ENCODE data around the gene KREMEN2. TPM values are rescaled to one million over a fixed set of nuclear protein-coding genes. Genes with fewer than 3 reads are reported as not detected.
A peak's percentile ranks its signal among the peaks of the same experiment; 100 is the strongest.
"Not testable (repeated sequence)": the region's sequence is repeated elsewhere in the genome, so short reads cannot be mapped to it uniquely, and the experiment has no call there.

KREMEN2 gene
- 18.8 TPM for total RNA-seq

- peak; percentile 16 for DNase-seq
Observed at GRCh38 chr16:2963723-2964474, at the start of gene KREMEN2. TSS of gene KREMEN2 (plus strand) at chr16:2964275. CDS start at chr16:2964521, 246 bp downstream.

GRCh38 chr16:2915196-2915929 is 48.7 kb upstream of the KREMEN2 start:
- no peak for DNase-seq

DNA sequence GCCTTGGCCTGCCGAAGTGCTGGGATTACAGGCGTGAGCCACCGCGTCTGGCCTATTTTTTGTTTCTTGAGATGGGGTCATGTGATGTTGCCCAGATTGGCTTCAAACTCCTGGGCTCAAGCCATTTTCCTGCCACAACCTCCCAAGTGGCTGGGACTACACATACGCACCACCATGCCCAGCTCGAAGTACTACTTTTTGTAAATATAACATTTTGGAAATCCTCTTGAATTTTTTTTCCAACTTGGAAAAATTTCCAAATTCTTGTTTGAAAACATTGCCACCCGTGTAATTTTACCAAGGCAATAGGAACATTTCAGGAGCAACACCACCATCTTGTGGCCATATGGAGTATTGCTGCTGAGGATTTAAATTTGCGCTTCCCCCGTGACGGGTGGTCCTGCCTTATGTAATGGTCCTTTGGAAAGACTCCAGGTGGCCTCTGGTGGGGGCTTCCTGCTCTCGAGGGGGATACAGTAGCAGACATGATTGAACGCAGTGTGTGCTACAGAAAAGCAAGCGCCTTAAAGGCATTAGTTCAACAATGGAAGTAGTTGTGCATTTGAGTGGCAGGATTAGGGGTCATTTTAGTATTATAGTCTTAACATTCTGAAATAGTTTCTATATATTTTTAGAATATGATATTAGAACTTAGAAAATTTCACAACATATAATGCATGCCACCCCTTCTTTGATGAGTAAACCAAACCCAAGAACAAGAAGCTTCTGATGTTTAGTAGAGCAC is 44.4 kb upstream of the KREMEN2 start:
- DNase-seq, result peak; percentile 18

GRCh38 chr16:2923481-2923880 is 40.6 kb upstream of the KREMEN2 start:
- no peak for DNase-seq

DNA sequence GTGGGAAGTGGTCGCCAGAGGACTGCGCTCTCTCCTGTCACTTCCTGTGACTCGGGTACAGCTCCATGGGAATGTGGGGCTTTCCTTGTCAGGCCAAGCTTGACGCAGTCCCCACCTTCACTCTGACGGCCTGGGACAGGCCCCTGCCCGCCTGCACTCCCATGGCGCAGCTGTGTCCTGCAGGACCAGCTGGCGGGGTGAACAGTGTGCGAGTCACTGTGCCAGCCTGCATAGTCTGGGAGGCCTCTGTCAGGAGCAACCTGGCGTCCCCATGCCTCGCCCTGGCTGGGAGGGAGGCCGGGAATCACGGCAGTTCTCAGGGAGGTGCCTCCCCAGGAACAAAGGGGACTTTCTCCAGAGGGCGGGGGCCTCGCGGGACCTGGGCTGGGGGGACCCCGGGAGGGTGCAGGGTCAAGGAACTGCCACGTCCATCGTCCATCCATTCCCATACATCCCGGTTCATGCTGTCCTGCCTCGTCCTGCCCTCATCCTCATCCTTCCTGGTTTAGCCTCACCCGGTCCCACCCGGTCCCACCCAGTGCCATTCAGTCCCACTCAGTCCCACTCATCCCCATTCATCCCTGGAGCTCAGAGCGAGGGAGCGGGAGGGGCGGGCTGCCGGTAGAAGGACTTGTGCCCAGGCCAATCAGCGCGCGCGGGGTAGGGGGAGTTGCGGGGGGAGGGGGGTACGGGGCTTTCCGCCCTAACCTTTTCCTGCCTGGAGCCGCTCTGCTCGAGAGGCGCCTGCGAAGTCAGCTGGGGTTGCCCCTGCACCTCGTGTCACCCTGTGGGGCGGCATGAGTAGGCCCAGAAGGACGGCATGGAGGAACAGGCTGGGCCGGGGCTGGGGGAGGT is 38.9 kb upstream of the KREMEN2 start:
- DNase-seq, result no peak

GRCh38 chr16:2925951-2926649 is 38.0 kb upstream of the KREMEN2 start:
- DNase-seq, result no peak

GRCh38 chr16:2926650-2926999 is 37.5 kb upstream of the KREMEN2 start:
- DNase-seq, result no peak

DNA sequence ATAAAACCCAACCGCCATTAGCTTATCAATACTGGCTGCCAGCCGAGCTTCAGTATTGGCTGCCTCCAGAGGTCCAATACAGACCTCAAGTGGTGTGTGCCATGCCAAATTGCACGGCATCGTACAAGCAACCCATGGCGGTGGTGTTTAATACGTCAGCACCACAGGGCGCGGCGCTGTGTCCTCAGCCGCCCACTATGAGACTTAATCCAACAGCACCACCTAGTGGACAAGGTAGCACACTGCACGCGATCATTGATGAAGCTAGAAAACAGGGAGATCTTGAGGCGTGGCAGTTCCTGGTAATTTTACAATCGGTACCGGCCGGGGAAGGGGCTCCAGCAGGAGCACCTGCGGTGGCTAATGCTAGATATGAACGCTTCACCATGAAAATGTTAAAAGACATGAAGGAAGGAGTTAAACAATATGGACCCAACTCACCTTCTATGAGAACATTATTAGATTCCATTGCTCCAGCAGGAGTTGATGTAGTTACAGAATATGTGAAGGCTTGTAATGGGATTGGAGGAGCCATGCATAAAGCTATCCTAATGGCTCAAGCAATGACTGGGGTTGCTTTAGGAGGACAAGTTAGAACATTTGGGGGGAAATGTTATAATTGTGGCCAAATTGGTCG is 36.9 kb upstream of the KREMEN2 start:
- peak; percentile 76 for DNase-seq

- not testable (repeated sequence) for DNase-seq
Observed at GRCh38 chr16:2928151-2928550, 35.9 kb upstream of the KREMEN2 start.

- no peak for DNase-seq
Observed at GRCh38 chr16:2928796-2929195, 35.3 kb upstream of the KREMEN2 start.

GRCh38 chr16:2929693-2930092 is 34.4 kb upstream of the KREMEN2 start:
- DNase-seq, result no peak

- no peak for DNase-seq
Observed at GRCh38 chr16:2930236-2930635, 33.8 kb upstream of the KREMEN2 start.

DNA sequence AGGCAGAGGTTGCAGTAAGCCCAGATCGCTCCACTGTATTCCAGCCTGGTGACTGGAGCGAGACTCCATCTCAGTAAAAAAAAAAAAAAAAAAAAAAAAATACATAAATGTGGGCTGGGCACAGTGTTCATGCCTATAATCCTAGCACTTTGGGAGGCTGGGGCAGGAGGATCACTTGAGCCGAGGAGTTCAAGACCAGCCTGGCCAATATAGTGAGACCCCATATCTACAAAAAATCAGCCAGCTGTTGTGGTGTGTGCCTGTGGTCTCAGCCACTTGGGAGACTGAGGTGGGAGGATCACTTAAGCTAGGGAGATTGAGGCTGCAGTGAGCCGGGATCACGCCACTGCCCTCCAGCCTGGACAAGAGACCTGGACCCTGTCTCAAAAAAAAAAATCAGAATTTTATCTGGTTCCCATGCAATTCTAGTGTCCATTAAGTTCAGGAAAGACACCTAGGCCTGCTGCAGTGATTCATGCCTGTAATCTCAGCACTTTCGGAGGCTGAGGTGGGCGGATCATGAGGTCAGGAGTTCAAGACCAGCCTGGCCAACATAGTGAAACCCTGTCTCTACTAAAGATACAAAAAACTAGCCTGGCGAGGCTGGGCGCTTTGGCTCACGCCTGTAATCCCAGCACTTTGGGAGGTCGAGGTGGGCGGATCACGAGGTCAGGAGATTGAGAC is 32.7 kb upstream of the KREMEN2 start:
- DNase-seq, result not testable (repeated sequence)

DNA sequence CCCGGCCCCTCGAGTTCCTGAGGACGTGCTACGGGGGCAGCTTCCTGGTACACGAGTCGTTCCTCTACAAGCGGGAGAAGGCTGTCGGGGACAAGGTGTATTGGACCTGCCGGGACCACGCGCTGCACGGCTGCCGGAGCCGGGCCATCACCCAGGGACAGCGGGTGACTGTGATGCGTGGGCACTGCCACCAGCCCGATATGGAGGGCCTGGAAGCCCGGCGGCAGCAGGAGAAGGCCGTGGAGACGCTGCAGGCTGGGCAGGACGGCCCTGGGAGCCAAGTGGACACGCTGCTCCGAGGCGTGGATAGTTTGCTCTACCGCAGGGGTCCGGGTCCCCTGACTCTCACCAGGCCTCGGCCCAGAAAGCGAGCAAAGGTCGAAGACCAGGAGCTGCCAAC is 30.9 kb upstream of the KREMEN2 start:
- no peak for DNase-seq

- DNase-seq, result no peak
Observed at GRCh38 chr16:2933701-2934100, 30.4 kb upstream of the KREMEN2 start.

DNA sequence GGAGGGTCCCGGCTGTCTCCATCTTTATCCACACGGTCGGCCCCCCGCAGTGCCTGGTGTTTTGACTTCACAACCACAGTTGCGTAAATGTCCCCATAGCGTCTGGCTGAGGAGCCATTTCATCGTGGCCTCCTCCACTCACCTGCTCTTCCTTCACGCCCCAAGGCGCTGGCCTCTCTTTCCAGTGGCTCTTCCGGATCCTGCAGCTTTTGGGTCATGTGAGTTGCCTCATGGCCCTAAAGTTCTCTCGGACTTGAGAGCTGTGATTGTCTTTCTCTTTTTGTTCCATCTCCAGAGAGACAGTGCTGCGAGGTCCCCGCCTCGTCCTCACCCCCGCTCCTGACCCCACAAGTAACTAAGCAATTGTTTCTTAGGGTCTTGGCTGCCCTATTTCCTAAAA is 29.6 kb upstream of the KREMEN2 start:
- DNase-seq, result no peak

- DNase-seq, result no peak
Observed at GRCh38 chr16:2936436-2937011, 27.6 kb upstream of the KREMEN2 start.

DNA sequence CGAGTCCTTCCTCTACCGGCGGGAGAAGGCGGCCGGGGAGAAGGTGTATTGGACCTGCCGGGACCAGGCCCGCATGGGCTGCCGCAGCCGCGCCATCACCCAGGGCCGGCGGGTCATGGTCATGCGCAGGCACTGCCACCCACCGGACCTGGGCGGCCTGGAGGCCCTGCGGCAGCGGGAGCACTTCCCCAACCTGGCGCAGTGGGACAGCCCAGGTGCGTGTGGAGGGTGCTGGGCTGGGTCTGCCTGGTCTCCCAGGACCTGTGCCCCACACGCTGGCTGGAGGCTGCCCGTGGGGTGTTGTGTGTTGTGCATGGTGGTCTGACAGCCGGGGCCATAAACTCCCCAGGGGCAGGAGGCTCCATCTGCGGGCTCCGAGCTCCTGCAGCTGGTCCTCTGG is 26.9 kb upstream of the KREMEN2 start:
- no peak for DNase-seq

GRCh38 chr16:2938206-2938605 is 25.9 kb upstream of the KREMEN2 start:
- no peak for DNase-seq

DNA sequence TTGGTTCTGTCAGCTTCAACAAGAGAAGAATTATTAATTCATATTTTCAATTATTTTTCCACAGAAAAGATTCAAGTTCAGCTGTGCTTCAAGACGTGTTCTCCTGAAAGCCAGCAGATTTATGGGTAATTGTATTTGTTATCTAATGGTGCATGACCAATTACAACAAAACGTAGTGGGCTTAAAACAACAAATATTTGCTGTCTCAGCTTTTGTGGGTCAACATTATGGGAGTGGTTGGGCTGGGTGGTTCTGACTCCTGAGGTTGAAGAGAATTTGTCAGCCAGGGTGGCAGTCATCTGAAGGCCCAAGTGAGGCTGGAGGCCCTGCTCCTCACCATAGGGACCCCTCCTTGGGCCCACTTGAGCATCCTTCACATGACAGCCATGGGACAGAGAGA is 24.1 kb upstream of the KREMEN2 start:
- no peak for DNase-seq

Measured in skin of body (tissue), 2 donors.